HEK293 (cell line): ENCODE measurements around the gene PLCB3.

ENCODE experiments used
- CTCF ChIA-PET: fragments of 350-600 bp; formaldehyde crosslinking; extraction: SDS; loops from one replicate; lab custom pipeline; 2021; ENCODE audit warnings: antibody characterized with exemption; lab: Yijun Ruan, JAX
- POLR2A ChIA-PET: fragments of 300-600 bp; formaldehyde crosslinking; extraction: SDS; loops from one replicate; lab custom pipeline; 2020; ENCODE audit warnings: antibody characterized with exemption, inconsistent platforms; lab: Yijun Ruan, JAX
- H3K27ac ChIP-seq: fragments of 200-500 bp; sonication (Bioruptor generic); 2 replicates; pipeline ENCODE4 v1.5.1; 2014; ENCODE audit warnings: low read depth, low read length, control low read depth, inconsistent platforms; ENCODE audit errors: extremely low read depth
- H3K36me3 ChIP-seq, 2 experiments: fragments of 200-500 bp in 1 of 2; sonication (Bioruptor generic) in 1 of 2; 1 replicate in 1 of 2; 2 replicates in 1 of 2; pipeline ENCODE4 v1.5.1; 2014 to 2017; ENCODE audit warnings: inconsistent platforms in 2 of 2, low read length in 2 of 2; ENCODE audit not compliant: control insufficient read depth in 2 of 2, insufficient read depth in 1 of 2
- H3K4me1 ChIP-seq: fragments of 200-500 bp; sonication (Bioruptor generic); 2 replicates; pipeline ENCODE4 v1.5.1; 2014; ENCODE audit warnings: mild to moderate bottlenecking, low read length, inconsistent platforms; ENCODE audit not compliant: control insufficient read depth, insufficient read depth
- H3K4me3 ChIP-seq: 2 replicates; pipeline ENCODE4 v1.5.1; 2011; ENCODE audit warnings: low read depth, mild to moderate bottlenecking, control low read depth, low read length, moderate library complexity
- H3K9me3 ChIP-seq: fragments of 200-500 bp; sonication (Bioruptor generic); 2 replicates; pipeline ENCODE4 v1.5.1; 2014; ENCODE audit warnings: low read depth, low read length, inconsistent platforms; ENCODE audit not compliant: control insufficient read depth, insufficient read depth
- FEZF1 ChIP-seq: fragments of 450-650 bp; formaldehyde crosslinking; IDR thresholded peaks from 2 replicates; pipeline ENCODE4 v1.5.1; 2016; ENCODE audit warnings: missing biosample characterization, missing genetic modification characterization
- RBAK ChIP-seq: fragments of 450-650 bp; formaldehyde crosslinking; IDR thresholded peaks from 2 replicates; pipeline ENCODE4 v1.5.1; 2016; ENCODE audit warnings: missing biosample characterization, missing genetic modification characterization
- REST ChIP-seq: fragments of 450-650 bp; formaldehyde crosslinking; IDR thresholded peaks from 2 replicates; pipeline ENCODE4 v1.5.1; 2016; ENCODE audit warnings: missing biosample characterization, missing genetic modification characterization
- ZBTB48 ChIP-seq: fragments of 450-650 bp; formaldehyde crosslinking; IDR thresholded peaks from 2 replicates; pipeline ENCODE4 v1.5.1; 2016; ENCODE audit warnings: missing biosample characterization, missing genetic modification characterization
- ZBTB49 ChIP-seq: fragments of 450-650 bp; formaldehyde crosslinking; IDR thresholded peaks from 2 replicates; pipeline ENCODE4 v1.5.1; 2016; ENCODE audit warnings: missing biosample characterization, missing genetic modification characterization, low read depth
- ZBTB7A ChIP-seq: fragments of 450-650 bp; formaldehyde crosslinking; IDR thresholded peaks from 2 replicates; pipeline ENCODE4 v1.5.1; 2016; ENCODE audit warnings: low read depth, missing biosample characterization, missing genetic modification characterization
- ZFP41 ChIP-seq: fragments of 450-650 bp; formaldehyde crosslinking; IDR thresholded peaks from 2 replicates; pipeline ENCODE4 v1.5.1; 2016; ENCODE audit warnings: missing biosample characterization, missing genetic modification characterization, borderline replicate concordance
- ZNF174 ChIP-seq: fragments of 450-650 bp; formaldehyde crosslinking; IDR thresholded peaks from 2 replicates; pipeline ENCODE4 v1.5.0; 2017; ENCODE audit warnings: missing biosample characterization, mild to moderate bottlenecking, missing genetic modification characterization
- ZNF214 ChIP-seq: fragments of 450-650 bp; formaldehyde crosslinking; IDR thresholded peaks from 2 replicates; pipeline ENCODE4 v1.5.1; 2017; ENCODE audit warnings: missing biosample characterization, mild to moderate bottlenecking, missing genetic modification characterization, borderline replicate concordance
- ZNF23 ChIP-seq: fragments of 450-650 bp; formaldehyde crosslinking; IDR thresholded peaks from 2 replicates; pipeline ENCODE4 v1.5.1; 2016; ENCODE audit warnings: missing biosample characterization, missing genetic modification characterization, borderline replicate concordance
- ZNF280D ChIP-seq: fragments of 450-650 bp; formaldehyde crosslinking; IDR thresholded peaks from 2 replicates; pipeline ENCODE4 v1.5.1; 2016; ENCODE audit warnings: missing biosample characterization, missing genetic modification characterization
- ZNF292 ChIP-seq: fragments of 450-650 bp; formaldehyde crosslinking; IDR thresholded peaks from 2 replicates; pipeline ENCODE4 v1.5.1; 2016; ENCODE audit warnings: low read depth, missing biosample characterization, missing genetic modification characterization, borderline replicate concordance
- ZNF398 ChIP-seq: fragments of 450-650 bp; formaldehyde crosslinking; IDR thresholded peaks from 2 replicates; pipeline ENCODE4 v1.5.1; 2017; ENCODE audit warnings: missing biosample characterization, missing genetic modification characterization
- ZNF501 ChIP-seq: fragments of 450-650 bp; formaldehyde crosslinking; IDR thresholded peaks from 2 replicates; pipeline ENCODE4 v1.5.1; 2016; ENCODE audit warnings: missing biosample characterization, missing genetic modification characterization
- ZNF658 ChIP-seq: fragments of 450-650 bp; formaldehyde crosslinking; IDR thresholded peaks from 2 replicates; pipeline ENCODE4; 2016; ENCODE audit warnings: missing biosample characterization, missing genetic modification characterization
- ZNF768 ChIP-seq: fragments of 450-650 bp; formaldehyde crosslinking; IDR thresholded peaks from 2 replicates; pipeline ENCODE4 v1.5.1; 2018; ENCODE audit warnings: missing biosample characterization, mild to moderate bottlenecking, missing genetic modification characterization
- ZNF791 ChIP-seq: fragments of 450-650 bp; formaldehyde crosslinking; IDR thresholded peaks from 2 replicates; pipeline ENCODE4 v1.5.1; 2016; ENCODE audit warnings: missing biosample characterization, missing genetic modification characterization
- TF ChIP-seq, protein P1 (sequence below): fragments of 450-650 bp; formaldehyde crosslinking; IDR thresholded peaks from 2 replicates; pipeline ENCODE4 v1.5.1; 2016; ENCODE audit warnings: missing biosample characterization, missing genetic modification characterization

The PLCB3 gene

DNA sequence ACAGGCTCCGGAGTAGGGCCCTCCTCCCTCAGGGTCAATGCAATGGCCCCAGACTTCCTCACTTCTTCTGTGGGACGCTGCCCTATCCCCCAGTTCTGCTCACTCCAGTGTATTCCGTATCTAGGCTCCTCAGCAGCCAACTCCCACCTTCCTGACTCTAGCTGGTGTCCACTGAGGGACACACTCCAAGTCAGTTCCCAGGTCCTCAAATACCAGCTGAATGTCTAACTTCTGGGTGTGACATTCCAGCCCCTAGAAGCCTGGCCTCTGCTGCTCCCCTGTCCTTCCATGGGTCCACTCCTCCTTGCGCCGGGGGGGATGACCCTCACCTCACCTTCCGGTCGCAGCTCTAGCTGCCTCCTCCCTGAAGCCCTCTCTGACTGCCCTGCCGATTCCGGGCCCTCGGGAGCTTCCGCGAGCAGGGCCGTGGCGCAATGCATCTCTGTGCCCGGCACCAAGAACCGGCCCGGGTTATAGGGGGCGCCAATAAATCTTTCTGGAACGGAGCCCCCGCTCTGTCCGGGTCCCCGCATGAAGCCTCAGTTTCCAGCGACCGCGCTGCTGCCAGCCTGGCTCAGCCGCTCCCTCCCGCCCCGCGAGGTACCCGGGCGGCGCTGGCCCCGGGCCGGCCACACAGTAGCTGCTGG lies 17.7 kb downstream of the PLCB3 start (continued):
- no peak for TF ChIP-seq ZNF768 (tag by site-specific recombination)

DNA sequence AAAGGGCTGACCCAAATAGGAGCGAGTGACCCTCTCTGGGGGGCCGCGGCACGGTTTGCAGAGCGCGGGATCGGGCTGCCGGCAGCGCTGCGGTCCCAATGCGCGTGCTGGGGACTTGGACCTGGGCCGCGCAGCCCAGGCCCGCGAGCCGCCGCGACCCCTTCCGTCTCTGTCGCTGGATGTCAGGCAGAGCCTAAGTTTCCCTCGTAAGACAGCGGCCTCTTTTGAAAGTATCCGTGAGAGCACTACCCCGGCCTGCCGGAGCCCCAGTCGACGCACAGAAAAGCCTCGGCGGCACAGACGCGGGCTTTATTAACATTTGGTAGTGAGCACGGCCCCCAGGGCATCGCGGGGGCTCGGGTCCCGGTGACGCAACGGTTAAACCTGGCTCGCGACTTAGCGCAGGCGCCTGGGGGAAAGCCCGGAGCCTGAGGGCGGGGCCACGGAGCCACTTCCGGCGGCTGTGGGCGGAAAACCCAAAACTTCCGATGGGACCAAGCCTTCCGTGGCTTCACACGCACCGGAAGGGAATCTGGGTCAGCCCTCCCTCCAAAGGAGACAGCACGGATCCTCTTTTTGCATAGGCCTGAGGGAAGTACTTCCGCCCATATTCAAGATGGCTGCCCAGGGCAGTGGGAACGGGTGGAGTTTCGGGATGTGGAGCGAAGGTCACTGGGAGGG lies 18.4 kb downstream of the PLCB3 start:
- ChIA-PET POLR2A (interaction anchor here (0.8 to 7.0 kb wide), 12 partner anchors 12 to 85 kb away, joined by 3 to 96 read pairs (median 12); partner anchors contain the start of genes BAD, ESRRA, FKBP2 and GPR137), CTCF (interaction anchor here (0.6 to 6.8 kb wide), 14 partner anchors 18 to 422 kb away, joined by 3 to 81 read pairs (median 4); partner anchors contain the start of genes CATSPERZ, ESRRA, NUDT22 and PLCB3)
- Histone ChIP-seq H3K36me3 (peaks cover 0 to 26% of the 10 kb centered on the region in 2 experiments; a peak in 1 of 3 replicates), H3K9me3 (no peaks in the 10 kb centered on the region), H3K27ac (peak overlapping the region; percentile 83), H3K4me3 (peak overlapping the region; percentile 70), H3K4me1 (0 out of 2 replicates have a peak, but pooled peaks cover 2% of the 10 kb centered on the region)
- TF ChIP-seq ZNF791 (tag by site-specific recombination) (no peak), ZNF501 (no peak; the same call in 1 of the 2 replicates), FEZF1 (no peak), ZNF280D (tag by site-specific recombination) (no peak), ZNF398 (tag by site-specific recombination) (no peak), ZNF214 (tag by site-specific recombination) (no peak), RBAK (no peak), REST (no peak; the same call in 1 of the 2 replicates), ZBTB48 (tag by site-specific recombination) (no peak), ZNF292 (tag by site-specific recombination) (no peak), ZNF174 (tag by site-specific recombination) (no peak), ZNF23 (tag by site-specific recombination) (no peak), ZFP41 (tag by site-specific recombination) (no peak), ZNF658 (no peak), ZBTB49 (tag by site-specific recombination) (no peak), ZBTB7A (tag by site-specific recombination) (no peak)
- TF ChIP-seq, protein P1, sequence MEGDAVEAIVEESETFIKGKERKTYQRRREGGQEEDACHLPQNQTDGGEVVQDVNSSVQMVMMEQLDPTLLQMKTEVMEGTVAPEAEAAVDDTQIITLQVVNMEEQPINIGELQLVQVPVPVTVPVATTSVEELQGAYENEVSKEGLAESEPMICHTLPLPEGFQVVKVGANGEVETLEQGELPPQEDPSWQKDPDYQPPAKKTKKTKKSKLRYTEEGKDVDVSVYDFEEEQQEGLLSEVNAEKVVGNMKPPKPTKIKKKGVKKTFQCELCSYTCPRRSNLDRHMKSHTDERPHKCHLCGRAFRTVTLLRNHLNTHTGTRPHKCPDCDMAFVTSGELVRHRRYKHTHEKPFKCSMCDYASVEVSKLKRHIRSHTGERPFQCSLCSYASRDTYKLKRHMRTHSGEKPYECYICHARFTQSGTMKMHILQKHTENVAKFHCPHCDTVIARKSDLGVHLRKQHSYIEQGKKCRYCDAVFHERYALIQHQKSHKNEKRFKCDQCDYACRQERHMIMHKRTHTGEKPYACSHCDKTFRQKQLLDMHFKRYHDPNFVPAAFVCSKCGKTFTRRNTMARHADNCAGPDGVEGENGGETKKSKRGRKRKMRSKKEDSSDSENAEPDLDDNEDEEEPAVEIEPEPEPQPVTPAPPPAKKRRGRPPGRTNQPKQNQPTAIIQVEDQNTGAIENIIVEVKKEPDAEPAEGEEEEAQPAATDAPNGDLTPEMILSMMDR (tag by site-specific recombination) = 0 out of 2 replicates have a peak, but pooled peaks have one; percentile 25
